Measurements from ENCODE around the gene PLCXD3. TPM values are rescaled to one million over a fixed set of nuclear protein-coding genes. Genes with fewer than 3 reads are reported as not detected.
"Not testable (repeated sequence)": the region's sequence is repeated elsewhere in the genome, so short reads cannot be mapped to it uniquely, and the experiment has no call there.

The PLCXD3 gene
- polyA plus RNA-seq, 4 donors, result 0.30 to 0.56 (median 0.37) TPM

- DNase-seq (ENCODE audit: low read depth in 4 of 4, low spot score in 2 of 4), result no peak
Observed at GRCh38 chr5:41365369-41365768, 145.0 kb downstream of the PLCXD3 start.

GRCh38 chr5:41364346-41364745, 146.1 kb downstream of the PLCXD3 start:
- DNase-seq (ENCODE audit: low read depth in 4 of 4, low spot score in 2 of 4), result no peak

- no peak for DNase-seq (ENCODE audit: low read depth in 4 of 4, low spot score in 2 of 4)
Observed at GRCh38 chr5:41363343-41363986, 146.9 kb downstream of the PLCXD3 start.

- no peak for DNase-seq (ENCODE audit: low read depth in 4 of 4, low spot score in 2 of 4)
Observed at GRCh38 chr5:41356786-41357185, 153.6 kb downstream of the PLCXD3 start.

- DNase-seq (ENCODE audit: low read depth in 4 of 4, low spot score in 2 of 4), result no peak
Observed at GRCh38 chr5:41349846-41350245, 160.6 kb downstream of the PLCXD3 start.

GRCh38 chr5:41347569-41347968, 162.8 kb downstream of the PLCXD3 start:
- no peak for DNase-seq (ENCODE audit: low read depth in 4 of 4, low spot score in 2 of 4)

GRCh38 chr5:41346609-41347008, 163.8 kb downstream of the PLCXD3 start:
- DNase-seq (ENCODE audit: low read depth in 4 of 4, low spot score in 2 of 4), result no peak

GRCh38 chr5:41345295-41345694, 165.1 kb downstream of the PLCXD3 start:
- DNase-seq (ENCODE audit: low read depth in 4 of 4, low spot score in 2 of 4), result no peak

GRCh38 chr5:41339339-41339738, 171.1 kb downstream of the PLCXD3 start:
- no peak for DNase-seq (ENCODE audit: low read depth in 4 of 4, low spot score in 2 of 4)

GRCh38 chr5:41338136-41338675, 172.2 kb downstream of the PLCXD3 start:
- peak in 1 of 4 donors; percentile 29 for DNase-seq (ENCODE audit: low read depth in 4 of 4, low spot score in 2 of 4)

- DNase-seq (ENCODE audit: low read depth in 4 of 4, low spot score in 2 of 4), result no peak
Observed at GRCh38 chr5:41337724-41338123, 172.7 kb downstream of the PLCXD3 start.

GRCh38 chr5:41337216-41337615, 173.2 kb downstream of the PLCXD3 start:
- DNase-seq (ENCODE audit: low read depth in 4 of 4, low spot score in 2 of 4), result no peak

- no peak for DNase-seq (ENCODE audit: low read depth in 4 of 4, low spot score in 2 of 4)
Observed at GRCh38 chr5:41336471-41336870, 173.9 kb downstream of the PLCXD3 start.

- DNase-seq (ENCODE audit: low read depth in 4 of 4, low spot score in 2 of 4), result no peak
Observed at GRCh38 chr5:41335596-41336181, 174.7 kb downstream of the PLCXD3 start.

- DNase-seq (ENCODE audit: low read depth in 4 of 4, low spot score in 2 of 4), result no peak
Observed at GRCh38 chr5:41334758-41335157, 175.6 kb downstream of the PLCXD3 start.

- no peak for DNase-seq (ENCODE audit: low read depth in 4 of 4, low spot score in 2 of 4)
Observed at GRCh38 chr5:41334221-41334620, 176.2 kb downstream of the PLCXD3 start.

- no peak for DNase-seq (ENCODE audit: low read depth in 4 of 4, low spot score in 2 of 4)
Observed at GRCh38 chr5:41325074-41325473, 185.3 kb downstream of the PLCXD3 start.

- not testable (repeated sequence) for DNase-seq (ENCODE audit: low read depth in 4 of 4, low spot score in 2 of 4)
Observed at GRCh38 chr5:41322826-41323225, 187.6 kb downstream of the PLCXD3 start.

- DNase-seq (ENCODE audit: low read depth in 4 of 4, low spot score in 2 of 4), result no peak
Observed at GRCh38 chr5:41312478-41313060, 197.8 kb downstream of the PLCXD3 start.

GRCh38 chr5:41312066-41312465, 198.3 kb downstream of the PLCXD3 start:
- no peak for DNase-seq (ENCODE audit: low read depth in 4 of 4, low spot score in 2 of 4)

GRCh38 chr5:41309275-41309674, 201.1 kb downstream of the PLCXD3 start:
- no peak for DNase-seq (ENCODE audit: low read depth in 4 of 4, low spot score in 2 of 4)

- DNase-seq (ENCODE audit: low read depth in 4 of 4, low spot score in 2 of 4), result no peak
Observed at GRCh38 chr5:41306005-41306404, 204.4 kb downstream of the PLCXD3 start.

Data from left renal cortex interstitium (tissue), 4 donors.